ENCODE data around the gene MAGI1.
"Not testable (repeated sequence)": the region's sequence is repeated elsewhere in the genome, so short reads cannot be mapped to it uniquely, and the experiment has no call there.

The MAGI1 gene

DNA sequence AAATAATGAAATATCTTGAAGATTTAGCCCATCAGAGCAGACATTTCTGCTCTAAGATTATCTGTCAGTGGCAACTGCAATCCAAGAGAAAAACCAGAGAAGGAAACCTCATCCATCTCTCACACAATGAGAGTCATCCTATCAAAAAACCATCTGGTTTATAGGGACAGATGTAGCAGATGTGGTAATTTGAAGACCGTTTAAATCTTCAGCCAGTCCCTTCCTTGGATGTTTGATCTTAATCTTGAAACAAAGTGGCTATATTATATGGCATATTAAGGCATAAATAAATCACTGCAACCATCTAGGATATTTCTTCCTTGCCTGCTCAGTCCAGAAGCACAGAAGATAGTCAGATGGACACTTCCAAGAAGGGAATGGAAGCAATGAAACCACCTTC lies 305.3 kb downstream of the MAGI1 start:
- no peak for DNase-seq
- intact Hi-C loops (cut with DNase I) = loop anchor here (2.0 kb wide), 1 partner anchor 143 kb away; no protein-coding TSS in a partner anchor

DNA sequence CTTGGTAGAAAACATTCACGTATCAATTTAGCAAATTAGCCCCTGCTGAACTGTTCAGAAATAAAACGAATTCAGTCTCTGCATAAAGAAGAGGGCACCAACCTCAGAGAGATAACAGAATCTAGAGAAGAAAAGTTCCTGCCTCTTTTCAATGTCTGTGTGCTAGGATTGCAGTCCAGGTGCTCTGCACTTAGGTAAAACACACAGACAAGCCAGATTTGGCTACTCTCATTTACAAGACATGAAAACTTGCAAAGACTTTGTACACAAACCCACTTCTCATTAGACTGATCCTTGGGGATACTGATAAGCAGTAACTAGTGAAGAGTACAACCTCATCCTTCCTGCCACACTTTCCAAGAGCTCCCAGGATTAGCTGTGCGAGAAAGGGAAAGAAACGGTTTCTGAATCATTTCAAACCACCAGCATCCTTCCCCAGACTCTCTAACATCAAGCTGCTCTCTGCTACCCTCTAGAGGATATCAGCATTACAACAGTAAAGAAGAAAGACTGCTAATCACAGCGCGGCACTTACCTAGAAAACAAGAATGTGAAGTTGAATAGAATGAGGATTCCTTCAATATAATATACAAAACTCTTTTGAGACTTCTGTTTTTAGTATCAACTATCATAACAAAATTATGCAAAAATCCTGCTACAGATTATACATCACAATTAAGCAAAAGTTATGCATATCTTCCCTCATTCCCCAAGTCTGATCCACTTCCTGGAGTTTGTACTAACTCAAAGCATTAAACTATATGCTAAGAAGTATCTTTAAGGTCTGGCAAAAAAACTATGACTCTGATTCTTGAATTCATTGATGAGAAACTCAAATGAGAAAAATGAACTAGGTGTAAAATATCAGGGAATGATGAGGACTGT lies 306.4 kb downstream of the MAGI1 start:
- intact Hi-C loops (cut with DNase I) = loop anchor here (1.0 to 2.0 kb wide), 2 partner anchors 141 to 293 kb away; no protein-coding TSS in a partner anchor
- no peak for DNase-seq

DNA sequence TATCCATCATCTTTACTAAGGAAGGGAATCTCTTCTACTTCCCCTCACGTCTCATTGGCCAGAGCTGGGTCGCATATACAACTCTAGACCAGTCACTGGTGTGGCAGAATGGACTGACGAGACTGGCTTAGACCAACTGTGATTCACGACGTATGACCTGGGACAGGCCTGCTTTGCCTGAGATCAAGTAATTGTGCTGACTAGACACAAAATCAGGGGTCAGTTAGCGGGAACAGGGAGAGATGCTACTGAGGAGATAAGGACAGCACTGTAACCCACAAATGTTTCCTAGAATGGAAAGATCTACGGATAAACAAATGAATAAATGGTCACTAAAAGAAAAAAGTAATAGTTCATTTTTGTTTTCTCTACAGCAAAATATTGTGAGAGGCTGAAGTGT lies 308.3 kb downstream of the MAGI1 start:
- intact Hi-C loops (cut with DNase I) = no loop called here
- DNase-seq = no peak

- DNase-seq = no peak
- intact Hi-C loops (cut with DNase I) = no loop called here
Observed at GRCh38 chr3:65729973-65730372, 308.7 kb downstream of the MAGI1 start.

- intact Hi-C loops (cut with DNase I) = no loop called here
- no peak for DNase-seq
Observed at GRCh38 chr3:65729555-65729954, 309.2 kb downstream of the MAGI1 start.

DNA sequence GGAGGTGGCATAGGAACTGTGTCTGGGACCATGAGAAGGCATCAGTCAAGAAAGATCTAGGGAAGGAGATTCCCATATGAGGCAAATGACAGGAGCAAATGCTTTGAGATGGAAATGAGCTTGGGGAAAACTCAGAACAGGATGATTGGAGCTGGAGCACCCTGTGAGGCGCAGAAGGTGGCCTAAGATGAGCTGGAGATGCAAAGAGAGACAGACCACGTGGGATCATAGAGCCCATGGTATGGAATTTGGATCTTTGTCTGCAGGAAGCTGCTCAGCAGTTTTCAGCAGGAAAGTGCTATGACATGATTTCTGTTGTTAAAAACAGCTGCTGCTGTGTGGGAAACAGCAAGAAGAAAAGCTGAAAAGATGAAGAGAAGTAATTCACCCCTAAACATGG lies 310.6 kb downstream of the MAGI1 start:
- DNase-seq = no peak
- intact Hi-C loops (cut with DNase I) = no loop called here

- DNase-seq = no peak
Observed at GRCh38 chr3:65723985-65724384, 314.7 kb downstream of the MAGI1 start.

DNA sequence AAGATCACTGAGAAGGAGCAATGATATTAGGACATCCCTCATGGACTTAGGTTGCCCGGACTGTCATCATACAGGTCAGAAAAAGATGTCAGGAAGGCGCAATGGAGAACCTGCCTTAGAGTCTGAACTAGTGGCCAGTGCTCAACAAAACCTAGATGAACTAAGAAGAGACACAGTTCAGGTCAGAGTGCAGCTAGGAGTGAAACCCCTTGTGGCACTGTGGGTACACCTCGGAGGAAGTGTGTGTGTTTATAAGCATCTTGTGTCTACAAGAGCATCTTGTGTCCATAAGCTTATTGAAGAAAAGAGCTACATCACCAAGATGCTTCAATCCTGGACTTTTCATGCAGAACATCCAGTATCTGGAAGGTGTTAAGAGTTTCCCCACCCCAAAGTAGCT lies 315.7 kb downstream of the MAGI1 start:
- DNase-seq = no peak
- intact Hi-C loops (cut with DNase I) = no loop called here

More at GRCh38 chr3:65723985-65724384, 314.7 kb downstream of the MAGI1 start:
- intact Hi-C loops (cut with DNase I) = no loop called here

- intact Hi-C loops (cut with DNase I) = no loop called here
- DNase-seq = no peak
Observed at GRCh38 chr3:65720989-65721737, 317.6 kb downstream of the MAGI1 start.

GRCh38 chr3:65719639-65720038 lies 319.1 kb downstream of the MAGI1 start:
- not testable (repeated sequence) for DNase-seq

GRCh38 chr3:65717676-65718346 lies 320.9 kb downstream of the MAGI1 start:
- intact Hi-C loops (cut with DNase I) = no loop called here
- no peak for DNase-seq

More at GRCh38 chr3:65719639-65720038, 319.1 kb downstream of the MAGI1 start:
- intact Hi-C loops (cut with DNase I) = not testable (repeated sequence)

- DNase-seq = no peak
- intact Hi-C loops (cut with DNase I) = no loop called here
Observed at GRCh38 chr3:65716071-65716751, 322.5 kb downstream of the MAGI1 start.

DNA sequence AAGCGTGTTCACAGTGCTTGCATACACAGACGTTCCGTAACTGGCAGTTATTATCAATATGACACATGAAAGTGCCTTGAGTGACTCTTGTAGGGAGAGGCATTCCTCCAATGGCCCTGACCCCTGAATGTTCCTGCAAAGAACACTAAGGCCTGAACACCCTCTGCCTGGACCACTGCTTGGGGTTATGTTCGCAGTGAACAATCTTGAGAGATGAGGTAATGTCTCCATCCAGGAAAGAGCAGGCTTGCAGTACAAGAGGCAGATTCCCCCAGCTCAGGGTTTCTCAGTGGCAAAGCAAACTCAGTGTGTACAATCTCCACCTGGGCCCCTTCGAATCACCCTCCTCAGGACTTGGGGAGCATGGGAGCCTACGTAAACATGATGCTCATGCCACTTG lies 324.6 kb downstream of the MAGI1 start:
- no peak for DNase-seq
- intact Hi-C loops (cut with DNase I) = no loop called here

DNA sequence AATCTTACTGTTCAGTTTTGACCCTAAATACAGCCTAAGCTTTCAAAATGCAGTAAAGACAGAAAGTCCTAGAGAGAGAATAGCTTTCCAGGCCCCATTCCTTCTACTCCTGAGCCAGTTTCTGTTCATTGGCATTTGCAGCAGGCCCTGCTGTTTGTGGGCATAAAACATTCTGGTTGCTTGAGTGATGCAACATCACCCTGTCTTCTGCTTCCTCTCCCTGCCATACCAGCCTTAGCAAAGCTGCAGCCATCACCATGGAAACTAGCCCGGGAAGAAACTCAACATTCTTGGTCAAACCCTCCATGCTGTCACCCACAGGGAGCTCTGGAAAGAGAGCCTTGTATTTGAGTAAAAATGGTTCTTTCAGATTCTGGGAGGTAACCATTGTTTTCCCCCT lies 325.7 kb downstream of the MAGI1 start:
- intact Hi-C loops (cut with DNase I) = no loop called here
- DNase-seq = peak in 9 of 10 donors; percentile 13 to 89 (median 49)

DNA sequence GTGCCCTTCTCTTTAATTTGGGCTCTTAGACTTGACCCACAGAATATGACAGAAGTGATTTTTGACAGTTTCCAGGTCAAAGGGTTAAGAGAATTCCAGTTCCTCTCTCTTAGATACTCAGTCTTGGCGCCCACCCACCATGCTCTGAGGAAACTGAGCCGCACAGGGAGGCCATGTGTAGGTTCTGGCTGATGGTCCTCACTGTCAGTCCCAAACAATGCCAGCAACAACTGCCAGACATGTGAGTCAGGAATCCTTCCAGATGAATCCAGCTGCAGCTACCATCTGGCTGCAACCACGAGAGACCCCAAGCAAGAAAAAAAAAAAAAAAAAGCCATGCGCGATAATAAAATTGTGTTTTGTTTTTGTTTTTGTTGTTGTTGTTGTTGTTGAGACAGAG lies 326.6 kb downstream of the MAGI1 start:
- DNase-seq = no peak
- intact Hi-C loops (cut with DNase I) = no loop called here

DNA sequence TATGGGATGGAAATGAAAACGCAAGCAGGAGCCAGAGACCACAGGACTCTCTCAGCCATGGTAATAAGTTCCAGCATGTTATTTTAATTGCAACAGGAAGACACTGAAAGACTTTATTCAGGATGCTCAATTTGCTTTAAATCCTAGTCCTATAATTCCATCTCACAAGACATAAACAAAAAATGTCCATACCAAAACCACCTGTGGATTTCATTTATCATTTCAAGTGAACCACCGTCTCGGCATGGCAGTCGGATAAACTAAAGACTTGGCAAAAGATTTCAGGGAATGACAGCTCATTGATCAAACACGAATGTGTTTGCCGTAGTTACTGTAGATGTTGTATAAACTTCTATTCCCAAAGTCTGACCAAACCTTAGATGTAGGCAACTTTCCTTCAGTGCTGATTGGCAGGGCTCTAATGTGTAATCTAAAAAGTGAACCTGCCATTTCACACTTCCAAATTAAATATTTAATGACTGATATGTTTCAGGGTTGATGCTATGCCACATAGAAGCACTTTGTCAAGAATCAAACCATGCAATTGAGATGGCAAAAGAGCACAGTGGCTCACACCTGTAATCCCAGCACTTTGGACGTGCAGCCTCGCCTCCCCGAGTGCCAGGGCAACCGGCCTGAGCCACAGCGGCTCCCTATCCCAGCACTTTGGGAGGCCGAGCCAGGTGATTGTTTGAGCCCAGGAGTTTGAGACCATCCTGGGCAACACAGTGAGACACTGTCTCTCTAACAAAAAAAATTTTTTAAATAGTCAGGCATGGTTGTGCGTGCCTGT lies 331.7 kb downstream of the MAGI1 start:
- no peak for DNase-seq
- intact Hi-C loops (cut with DNase I) = no loop called here

DNA sequence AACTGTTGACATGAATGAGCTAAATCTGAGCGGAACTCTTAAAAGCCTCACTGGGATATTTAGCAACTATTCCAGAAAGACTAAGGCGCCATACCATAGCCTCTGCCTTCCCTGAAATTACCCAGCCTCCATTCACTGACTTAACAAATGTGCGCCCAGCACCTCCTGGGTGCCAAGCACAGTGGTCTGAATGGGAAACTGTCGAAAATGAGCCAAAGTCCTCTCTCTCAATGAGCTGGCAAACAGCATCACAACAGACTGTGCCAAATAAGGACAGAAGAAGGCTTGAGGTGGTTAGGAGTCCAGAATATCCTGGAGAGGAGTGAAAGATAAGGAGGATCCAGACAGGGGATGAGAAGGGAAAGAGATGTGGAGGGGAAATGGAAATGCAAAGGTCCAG lies 332.4 kb downstream of the MAGI1 start:
- DNase-seq = no peak
- intact Hi-C loops (cut with DNase I) = no loop called here

GRCh38 chr3:65703820-65704219 lies 334.9 kb downstream of the MAGI1 start:
- intact Hi-C loops (cut with DNase I) = no loop called here
- DNase-seq = no peak

- intact Hi-C loops (cut with DNase I) = no loop called here
- DNase-seq = no peak
Observed at GRCh38 chr3:65703026-65703425, 335.7 kb downstream of the MAGI1 start.

GRCh38 chr3:65702202-65702601 lies 336.5 kb downstream of the MAGI1 start:
- intact Hi-C loops (cut with DNase I) = no loop called here

More at GRCh38 chr3:65702202-65702601, 336.5 kb downstream of the MAGI1 start:
- no peak for DNase-seq

Measured in posterior cingulate gyrus (tissue), 11 donors.